ENCODE results near the gene STING1.

The STING1 gene

DNA sequence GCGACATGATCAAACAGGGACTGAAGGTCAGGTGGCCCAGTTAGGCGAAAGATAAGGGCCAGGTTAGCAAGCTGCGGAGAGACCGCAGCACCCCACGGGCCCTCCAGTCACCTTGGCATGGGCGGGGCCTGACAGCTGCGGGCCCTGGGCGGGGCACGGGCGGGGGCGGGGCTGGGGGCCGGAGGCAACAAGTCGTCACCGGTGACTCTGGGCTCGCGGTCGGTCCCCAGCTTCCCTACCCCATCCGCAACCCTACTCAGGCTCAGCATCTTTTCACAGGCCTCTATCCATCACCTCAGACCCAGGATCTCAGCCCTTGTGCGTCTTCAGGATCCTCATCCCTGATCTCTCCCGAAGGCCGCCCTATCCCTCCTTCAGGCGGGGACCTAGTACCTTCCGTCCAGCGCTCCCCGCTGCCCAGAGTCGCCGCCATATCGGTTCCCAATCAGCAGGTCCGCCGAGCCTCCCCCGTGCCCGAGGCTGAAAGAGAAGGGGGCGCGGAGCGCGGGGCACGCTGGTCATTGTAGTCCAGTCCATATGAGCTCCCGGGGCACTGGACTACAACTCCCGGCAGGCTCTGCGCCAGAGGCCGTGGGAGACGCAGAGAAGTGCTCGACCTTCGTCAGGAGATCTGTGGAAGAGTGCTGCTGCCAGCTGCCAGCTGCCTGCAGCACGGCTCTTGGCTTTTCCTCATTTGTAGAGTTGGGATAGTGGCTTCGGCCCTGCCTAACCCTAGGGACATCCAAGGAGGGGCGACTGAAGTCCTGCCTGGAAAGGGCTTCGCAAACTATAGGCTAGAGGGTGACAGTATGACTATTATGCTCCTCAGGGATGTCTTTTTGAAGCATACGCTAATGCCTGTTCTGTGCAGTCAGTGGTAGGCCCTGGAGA lies 43.3 kb downstream of the STING1 start, which contains the start of gene DNAJC18:
Gene DNAJC18, minus strand, starts transcription at position 513 of the 891 bp plus-strand sequence. Its CDS starts 80 bp downstream, at position 433.
- peak within 1 kb of the TSS; percentile 77 for H3K4me3 ChIP-seq (ENCODE audit: control insufficient read depth, low read depth, low read length)
- TF ChIP-seq CTCF (IDR thresholded peaks at IDR 0.05; ENCODE audit: control insufficient read depth, insufficient read depth, low read depth, low read length, missing control alignments), result no peak
- peak; percentile 55 for DNase-seq (ENCODE audit: low read depth)

GRCh38 chr5:139438707-139439012 lies 43.9 kb downstream of the STING1 start:
- H3K4me3 ChIP-seq (ENCODE audit: control insufficient read depth, low read depth, low read length), result peak overlapping the region; percentile 77
- no peak for TF ChIP-seq CTCF (IDR thresholded peaks at IDR 0.05; ENCODE audit: control insufficient read depth, insufficient read depth, low read depth, low read length, missing control alignments)
- DNase-seq (ENCODE audit: low read depth), result no peak

- no peak for TF ChIP-seq CTCF (IDR thresholded peaks at IDR 0.05; ENCODE audit: control insufficient read depth, insufficient read depth, low read depth, low read length, missing control alignments)
- no peak for DNase-seq (ENCODE audit: low read depth)
- H3K4me3 ChIP-seq (ENCODE audit: control insufficient read depth, low read depth, low read length), result no peak overlapping the region
These were observed 46.9 kb downstream of the STING1 start for GRCh38 chr5:139435676-139436075.

GRCh38 chr5:139431706-139432105 lies 50.9 kb downstream of the STING1 start:
- DNase-seq (ENCODE audit: low read depth), result no peak
- H3K4me3 ChIP-seq (ENCODE audit: control insufficient read depth, low read depth, low read length), result no peak overlapping the region
- no peak for TF ChIP-seq CTCF (IDR thresholded peaks at IDR 0.05; ENCODE audit: control insufficient read depth, insufficient read depth, low read depth, low read length, missing control alignments)

DNA sequence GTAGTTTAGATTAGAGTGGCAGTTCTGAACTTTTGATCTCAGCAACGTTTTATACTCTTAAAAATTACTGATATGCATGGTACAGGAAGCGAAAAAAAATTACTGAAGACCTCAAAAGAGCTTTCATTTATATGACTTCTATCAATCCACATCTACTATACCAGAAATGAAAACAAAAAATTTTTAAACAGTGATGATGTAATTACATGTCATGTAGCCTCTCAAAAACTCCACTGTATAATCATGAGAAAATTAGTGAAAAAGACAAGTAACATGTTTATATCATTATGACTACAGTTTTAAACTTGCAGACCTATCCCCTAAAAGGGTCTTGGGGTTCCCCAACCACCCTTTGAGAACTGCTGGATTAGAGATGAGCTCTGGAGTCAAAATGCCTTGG lies 52.5 kb downstream of the STING1 start:
- no peak for DNase-seq (ENCODE audit: low read depth)
- no peak for TF ChIP-seq CTCF (IDR thresholded peaks at IDR 0.05; ENCODE audit: control insufficient read depth, insufficient read depth, low read depth, low read length, missing control alignments)
- no peak overlapping the region for H3K4me3 ChIP-seq (ENCODE audit: control insufficient read depth, low read depth, low read length)

DNA sequence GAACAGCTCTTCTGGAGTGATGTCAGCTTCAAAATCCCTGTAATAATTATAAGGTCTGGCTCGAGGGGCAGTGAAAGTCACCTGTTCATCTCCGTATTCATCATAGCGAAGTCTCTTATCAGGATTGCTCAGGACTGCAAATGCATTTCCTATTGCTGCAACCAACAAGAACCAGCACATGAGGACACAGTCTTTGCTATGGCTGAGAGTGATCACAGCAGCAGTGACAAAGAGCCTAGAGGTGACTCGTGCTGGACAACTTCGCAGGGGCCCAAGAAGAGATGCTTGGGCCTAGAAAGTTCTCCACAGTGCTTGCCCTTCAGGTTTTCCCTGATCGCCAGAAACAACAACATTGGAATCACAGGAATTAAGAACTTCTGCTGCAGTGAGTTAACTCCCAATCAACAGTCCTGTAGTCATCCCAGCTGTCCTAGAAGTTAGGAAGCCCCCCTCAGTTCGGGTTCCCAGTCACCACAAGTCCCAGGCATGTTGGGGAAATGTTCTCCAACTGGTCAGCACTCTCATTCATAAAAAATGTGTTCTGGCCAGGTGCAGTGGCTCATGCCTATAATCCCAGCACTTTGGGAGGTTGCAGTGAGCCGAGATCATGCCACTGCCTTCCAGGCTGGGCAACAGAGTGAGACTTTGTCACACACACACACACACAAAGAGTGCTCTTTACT lies 56.2 kb downstream of the STING1 start:
- DNase-seq (ENCODE audit: low read depth), result peak; percentile 46
- no peak overlapping the region for H3K4me3 ChIP-seq (ENCODE audit: control insufficient read depth, low read depth, low read length)
- TF ChIP-seq CTCF (IDR thresholded peaks at IDR 0.05; ENCODE audit: control insufficient read depth, insufficient read depth, low read depth, low read length, missing control alignments), result no peak
